22Rv1 (cell line): ENCODE results near the gene WDR1.

Experiments
- ZFX ChIP-seq: fragments of 450-650 bp; IDR thresholded peaks from 2 replicates; pipeline ENCODE4 v1.6.1; 2017; ENCODE audit warnings: antibody characterized with exemption, borderline replicate concordance
- TF ChIP-seq, protein P1 (sequence below): fragments of 450-650 bp; IDR thresholded peaks from 2 replicates; pipeline ENCODE4 v1.5.1; 2017; ENCODE audit warnings: mild to moderate bottlenecking

DNA sequence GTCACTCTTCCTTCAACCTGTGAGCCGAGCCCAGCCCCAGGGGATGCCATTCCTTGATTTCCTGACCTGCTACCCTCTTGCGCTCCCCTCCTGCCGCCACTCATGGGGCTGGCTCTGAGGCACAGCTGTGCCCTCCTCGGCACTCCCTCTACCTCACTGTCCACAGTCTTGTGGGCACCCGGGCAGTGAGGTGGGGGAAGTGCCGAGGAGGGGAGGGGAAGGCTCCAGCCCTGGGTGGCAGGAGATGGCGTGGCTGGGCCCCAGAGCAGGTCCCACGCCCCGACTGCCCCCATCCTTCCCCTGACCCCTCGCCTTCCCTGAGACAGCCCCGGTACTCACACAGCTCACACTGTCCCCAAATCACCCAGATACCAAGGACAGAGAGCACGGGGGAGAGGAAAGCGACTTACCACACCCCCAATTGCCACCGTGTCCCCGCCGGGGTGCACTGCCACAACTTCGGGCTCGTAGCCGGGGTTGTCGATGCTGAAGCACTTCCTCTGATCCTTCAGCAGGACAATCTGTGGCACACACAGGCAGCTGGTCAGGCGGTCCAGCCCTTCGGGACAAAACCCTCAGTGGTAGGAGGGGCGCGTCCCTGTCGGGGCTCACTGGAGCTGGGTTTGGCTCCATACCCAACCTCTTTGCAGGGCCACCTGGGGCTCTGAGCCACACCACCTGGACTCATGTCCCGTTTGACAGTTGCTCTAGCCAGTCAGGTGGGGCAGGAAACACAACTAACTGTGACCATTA, 37.9 kb downstream of the WDR1 start:
- TF ChIP-seq, protein P1, sequence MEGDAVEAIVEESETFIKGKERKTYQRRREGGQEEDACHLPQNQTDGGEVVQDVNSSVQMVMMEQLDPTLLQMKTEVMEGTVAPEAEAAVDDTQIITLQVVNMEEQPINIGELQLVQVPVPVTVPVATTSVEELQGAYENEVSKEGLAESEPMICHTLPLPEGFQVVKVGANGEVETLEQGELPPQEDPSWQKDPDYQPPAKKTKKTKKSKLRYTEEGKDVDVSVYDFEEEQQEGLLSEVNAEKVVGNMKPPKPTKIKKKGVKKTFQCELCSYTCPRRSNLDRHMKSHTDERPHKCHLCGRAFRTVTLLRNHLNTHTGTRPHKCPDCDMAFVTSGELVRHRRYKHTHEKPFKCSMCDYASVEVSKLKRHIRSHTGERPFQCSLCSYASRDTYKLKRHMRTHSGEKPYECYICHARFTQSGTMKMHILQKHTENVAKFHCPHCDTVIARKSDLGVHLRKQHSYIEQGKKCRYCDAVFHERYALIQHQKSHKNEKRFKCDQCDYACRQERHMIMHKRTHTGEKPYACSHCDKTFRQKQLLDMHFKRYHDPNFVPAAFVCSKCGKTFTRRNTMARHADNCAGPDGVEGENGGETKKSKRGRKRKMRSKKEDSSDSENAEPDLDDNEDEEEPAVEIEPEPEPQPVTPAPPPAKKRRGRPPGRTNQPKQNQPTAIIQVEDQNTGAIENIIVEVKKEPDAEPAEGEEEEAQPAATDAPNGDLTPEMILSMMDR: no peak
- TF ChIP-seq ZFX: no peak
